KMS-11 (cell line): ENCODE results near the gene SELENOO.

Experiments
- H2AFZ ChIP-seq: fragments of 200-600 bp; sonication (generic); 2 replicates; pipeline ENCODE4 v1.6.1; 2016; ENCODE audit warnings: antibody characterized with exemption, mixed run types, low read depth
- H3K27ac ChIP-seq: fragments of 200-600 bp; sonication (generic); 2 replicates; pipeline ENCODE4 v1.6.1; 2016; ENCODE audit warnings: mild to moderate bottlenecking, mixed run types
- H3K27me3 ChIP-seq: fragments of 200-600 bp; sonication (generic); 2 replicates; pipeline ENCODE4 v1.6.1; 2017; ENCODE audit warnings: mild to moderate bottlenecking, low read depth, mixed run types, moderate library complexity; ENCODE audit not compliant: insufficient read depth
- H3K36me3 ChIP-seq: fragments of 200-600 bp; sonication (generic); 2 replicates; pipeline ENCODE4 v1.6.1; 2017; ENCODE audit warnings: mild to moderate bottlenecking, mixed run types; ENCODE audit not compliant: insufficient read depth
- H3K4me1 ChIP-seq: fragments of 200-600 bp; sonication (generic); 2 replicates; pipeline ENCODE4 v1.6.1; 2016; ENCODE audit warnings: mild to moderate bottlenecking, low read depth, mixed run types; ENCODE audit not compliant: poor library complexity, severe bottlenecking
- H3K4me2 ChIP-seq: fragments of 200-600 bp; sonication (generic); 2 replicates; pipeline ENCODE4 v1.7.0; 2016; ENCODE audit warnings: mild to moderate bottlenecking, mixed run types
- H3K4me3 ChIP-seq: fragments of 200-600 bp; sonication (generic); IDR thresholded peaks from 2 replicates; pipeline ENCODE4 v1.6.1; 2017; ENCODE audit warnings: low read depth, low read length, mixed read lengths; ENCODE audit not compliant: insufficient read depth
- H3K79me2 ChIP-seq: fragments of 200-600 bp; sonication (generic); 2 replicates; pipeline ENCODE4 v1.6.1; 2016; ENCODE audit warnings: low read depth, mixed run types; ENCODE audit not compliant: insufficient read depth
- H3K9ac ChIP-seq: fragments of 200-600 bp; sonication (generic); 2 replicates; pipeline ENCODE4 v1.6.1; 2016; ENCODE audit warnings: mild to moderate bottlenecking, mixed run types
- H4K20me1 ChIP-seq: fragments of 200-600 bp; sonication (generic); 2 replicates; pipeline ENCODE4 v1.6.1; 2016; ENCODE audit warnings: mild to moderate bottlenecking, mixed run types; ENCODE audit not compliant: insufficient read depth
- CTCF ChIP-seq: fragments of 200-600 bp; sonication (generic); conservative IDR thresholded peaks from 2 replicates; pipeline ENCODE4 v1.6.1; 2017; ENCODE audit warnings: low read depth, mild to moderate bottlenecking, antibody characterized with exemption, low read length, moderate library complexity, mixed read lengths

The SELENOO gene

GRCh38 chr22:50197000-50197800 is 3.6 kb upstream of the SELENOO start:
- peaks cover 3% of the 10 kb centered on the region for H3K4me1 ChIP-seq
- H4K20me1 ChIP-seq, result no peaks in the 10 kb centered on the region

DNA sequence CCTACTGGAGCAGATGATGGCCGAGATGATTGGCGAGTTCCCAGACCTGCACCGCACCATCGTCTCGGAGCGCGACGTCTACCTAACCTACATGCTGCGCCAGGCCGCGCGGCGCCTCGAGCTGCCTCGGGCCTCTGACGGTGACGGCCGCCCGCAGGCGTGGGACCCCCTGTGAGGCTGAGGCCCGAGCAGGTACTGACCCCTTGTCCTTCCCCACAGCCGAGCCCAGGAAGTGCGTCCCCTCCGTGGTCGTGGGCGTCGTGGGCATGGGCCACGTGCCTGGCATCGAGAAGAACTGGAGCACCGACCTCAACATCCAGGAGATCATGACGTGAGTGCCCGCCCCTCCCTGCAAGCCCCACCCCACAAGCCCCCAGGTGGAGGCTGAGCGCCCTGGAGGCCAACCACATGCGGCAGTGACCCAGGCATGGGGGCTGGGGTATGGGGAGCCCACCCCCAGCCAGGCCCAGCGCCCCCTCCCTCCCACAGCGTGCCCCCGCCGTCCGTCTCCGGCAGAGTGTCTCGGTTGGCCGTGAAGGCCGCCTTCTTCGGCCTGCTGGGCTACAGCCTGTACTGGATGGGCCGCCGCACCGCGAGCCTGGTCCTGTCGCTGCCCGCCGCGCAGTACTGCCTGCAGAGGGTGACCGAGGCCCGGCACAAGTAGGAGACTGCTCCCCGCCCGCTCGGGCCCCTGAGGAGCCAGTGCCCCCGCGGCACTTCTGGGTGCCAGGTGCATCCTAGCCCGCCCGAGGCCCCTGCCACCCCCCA is 2.8 kb upstream of the SELENOO start:
- H3K4me2 ChIP-seq, result no peak overlapping the region
- peaks cover 5% of the 10 kb centered on the region; the same call in 1 of the 2 replicates for H3K79me2 ChIP-seq
- H3K9ac ChIP-seq, result no peak overlapping the region
- no peaks in the 10 kb centered on the region for H3K4me1 ChIP-seq
- no peaks in the 10 kb centered on the region for H3K36me3 ChIP-seq
- TF ChIP-seq CTCF, result no peak
- H3K27me3 ChIP-seq, result no peaks in the 10 kb centered on the region
- H3K27ac ChIP-seq, result no peak overlapping the region
- H3K4me3 ChIP-seq, result no peak overlapping the region
- H2AFZ ChIP-seq, result no peak overlapping the region
- no peaks in the 10 kb centered on the region for H4K20me1 ChIP-seq

More at GRCh38 chr22:50197000-50197800, 3.6 kb upstream of the SELENOO start:
- no peaks in the 10 kb centered on the region for H3K27me3 ChIP-seq
- TF ChIP-seq CTCF, result no peak
- H3K4me3 ChIP-seq, result no peak overlapping the region
- H3K4me2 ChIP-seq, result no peak overlapping the region
- H3K36me3 ChIP-seq, result no peaks in the 10 kb centered on the region
- no peak overlapping the region for H3K27ac ChIP-seq
- peaks cover 3% of the 10 kb centered on the region; the same call in 1 of the 2 replicates for H3K79me2 ChIP-seq
- no peak overlapping the region for H2AFZ ChIP-seq
- H3K9ac ChIP-seq, result no peak overlapping the region

GRCh38 chr22:50198624-50199017 is 2.2 kb upstream of the SELENOO start:
- H3K4me3 ChIP-seq, result no peak overlapping the region
- no peak overlapping the region for H3K27ac ChIP-seq
- peaks cover 6% of the 10 kb centered on the region; the same call in 1 of the 2 replicates for H3K79me2 ChIP-seq
- no peak overlapping the region for H3K9ac ChIP-seq
- no peak overlapping the region for H2AFZ ChIP-seq
- H3K36me3 ChIP-seq, result no peaks in the 10 kb centered on the region
- no peaks in the 10 kb centered on the region for H3K4me1 ChIP-seq
- no peak overlapping the region for H3K4me2 ChIP-seq
- no peak for TF ChIP-seq CTCF
- H4K20me1 ChIP-seq, result no peaks in the 10 kb centered on the region
- H3K27me3 ChIP-seq, result no peaks in the 10 kb centered on the region

GRCh38 chr22:50199251-50199721 is 1.5 kb upstream of the SELENOO start:
- no peaks in the 10 kb centered on the region for H4K20me1 ChIP-seq
- H2AFZ ChIP-seq, result no peak overlapping the region
- no peaks in the 10 kb centered on the region for H3K27me3 ChIP-seq
- H3K4me1 ChIP-seq, result no peaks in the 10 kb centered on the region
- H3K36me3 ChIP-seq, result no peaks in the 10 kb centered on the region
- no peak overlapping the region for H3K9ac ChIP-seq
- TF ChIP-seq CTCF, result no peak
- no peak overlapping the region for H3K4me3 ChIP-seq
- H3K4me2 ChIP-seq, result no peak overlapping the region
- no peak overlapping the region for H3K27ac ChIP-seq
- peaks cover 6% of the 10 kb centered on the region; the same call in 1 of the 2 replicates for H3K79me2 ChIP-seq
